ENCODE results near the gene ACSS3.

GRCh38 chr12:81137801-81138200 lies 59.9 kb downstream of the ACSS3 start:
- TF ChIP-seq, protein P1, sequence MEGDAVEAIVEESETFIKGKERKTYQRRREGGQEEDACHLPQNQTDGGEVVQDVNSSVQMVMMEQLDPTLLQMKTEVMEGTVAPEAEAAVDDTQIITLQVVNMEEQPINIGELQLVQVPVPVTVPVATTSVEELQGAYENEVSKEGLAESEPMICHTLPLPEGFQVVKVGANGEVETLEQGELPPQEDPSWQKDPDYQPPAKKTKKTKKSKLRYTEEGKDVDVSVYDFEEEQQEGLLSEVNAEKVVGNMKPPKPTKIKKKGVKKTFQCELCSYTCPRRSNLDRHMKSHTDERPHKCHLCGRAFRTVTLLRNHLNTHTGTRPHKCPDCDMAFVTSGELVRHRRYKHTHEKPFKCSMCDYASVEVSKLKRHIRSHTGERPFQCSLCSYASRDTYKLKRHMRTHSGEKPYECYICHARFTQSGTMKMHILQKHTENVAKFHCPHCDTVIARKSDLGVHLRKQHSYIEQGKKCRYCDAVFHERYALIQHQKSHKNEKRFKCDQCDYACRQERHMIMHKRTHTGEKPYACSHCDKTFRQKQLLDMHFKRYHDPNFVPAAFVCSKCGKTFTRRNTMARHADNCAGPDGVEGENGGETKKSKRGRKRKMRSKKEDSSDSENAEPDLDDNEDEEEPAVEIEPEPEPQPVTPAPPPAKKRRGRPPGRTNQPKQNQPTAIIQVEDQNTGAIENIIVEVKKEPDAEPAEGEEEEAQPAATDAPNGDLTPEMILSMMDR (IDR thresholded peaks at IDR 0.05): no peak
- TF ChIP-seq POLR2A (IDR thresholded peaks at IDR 0.05): no peak

Measured in breast epithelium (tissue), 3 donors.